MCF 10A (cell line): Measurements from ENCODE around the gene BCCIP. TPM values are rescaled to one million over a fixed set of nuclear protein-coding genes. Genes with fewer than 3 reads are reported as not detected.

ENCODE experiments used
- BruUV-seq: library from RNA; stranded (reverse); fragments of 400-500 nt; replicated peaks from 2 replicates; lab custom pipeline; 2021; lab: Mats Ljungman, UMichigan
- CTCF ChIA-PET: fragments of 300-600 bp; sonication (Branson Sonifier 250); formaldehyde crosslinking; extraction: SDS; loops from one replicate; lab custom pipeline; 2021; ENCODE audit warnings: antibody characterized with exemption, inconsistent platforms; lab: Yijun Ruan, JAX
- POLR2A ChIA-PET: fragments of 300-600, 350-650 bp; sonication (Branson Sonifier 250); formaldehyde crosslinking; extraction: SDS; loops from one replicate; lab custom pipeline; 2020; ENCODE audit warnings: antibody characterized with exemption, inconsistent platforms; lab: Yijun Ruan, JAX
- DNase-seq: peaks from one replicate; pipeline ENCODE4 v3.0.0-alpha.2; 2018; ENCODE audit not compliant: unreplicated experiment
- H3K27ac Mint-ChIP-seq: one replicate; pipeline ENCODE4 v1.8.0; 2022; ENCODE audit warnings: mild to moderate bottlenecking, low read depth, mixed read lengths; ENCODE audit not compliant: unreplicated experiment
- H3K27me3 Mint-ChIP-seq: one replicate; pipeline ENCODE4 v1.8.0; 2022; ENCODE audit warnings: mixed read lengths; ENCODE audit not compliant: insufficient read depth, unreplicated experiment
- H3K36me3 Mint-ChIP-seq: one replicate; pipeline ENCODE4 v1.8.0; 2022; ENCODE audit warnings: mild to moderate bottlenecking, moderate library complexity, mixed read lengths; ENCODE audit not compliant: insufficient read depth, unreplicated experiment
- H3K4me1 Mint-ChIP-seq: one replicate; pipeline ENCODE4 v1.8.0; 2022; ENCODE audit warnings: mixed read lengths; ENCODE audit not compliant: insufficient read depth, unreplicated experiment
- H3K4me3 Mint-ChIP-seq: one replicate; pipeline ENCODE4 v1.8.0; 2022; ENCODE audit warnings: mild to moderate bottlenecking, moderate library complexity, mixed read lengths; ENCODE audit not compliant: unreplicated experiment
- H3K9me3 Mint-ChIP-seq: one replicate; pipeline ENCODE4 v1.8.0; 2022; ENCODE audit warnings: mixed read lengths; ENCODE audit not compliant: unreplicated experiment
- CTCF ChIP-seq: fragments of 200-600 bp; IDR thresholded peaks from one replicate; pipeline ENCODE4 v1.8.0; 2022; ENCODE audit warnings: antibody characterized with exemption, mild to moderate bottlenecking; ENCODE audit not compliant: unreplicated experiment
- intact Hi-C: fragments of 100-400 bp; cut with micrococcal nuclease; formaldehyde crosslinking; loops from 2 replicates; pipeline ENCODE4 v1.14.1; 2022
- total RNA-seq: library from RNA; stranded (reverse); gene quantifications from 2 replicates; pipeline ENCODE4 v1.2.3, GENCODE V29; 2022

Gene BCCIP
- total RNA-seq, 1 experiment from 2014 or later = 88.2 TPM

GRCh38 chr10:125815764-125816163 is 7.6 kb upstream of the BCCIP start:
- Mint-ChIP-seq H3K27me3 (no peaks in the 10 kb centered on the region), H3K4me1 (no peaks in the 10 kb centered on the region), H3K9me3 (no peaks in the 10 kb centered on the region), H3K4me3 (no peak overlapping the region), H3K27ac (no peak overlapping the region), H3K36me3 (peaks cover 43% of the 10 kb centered on the region)
- no peak for DNase-seq
- CTCF ChIA-PET = no interaction called here
- no peak for TF ChIP-seq CTCF
- POLR2A ChIA-PET = no interaction called here
- no TSS peak for BruUV-seq
- intact Hi-C loops = no loop called here

GRCh38 chr10:125816548-125816947 is 6.8 kb upstream of the BCCIP start:
- POLR2A ChIA-PET = no interaction called here
- DNase-seq = no peak
- no peak overlapping the region for H3K4me3 Mint-ChIP-seq
- peaks cover 37% of the 10 kb centered on the region for H3K36me3 Mint-ChIP-seq
- intact Hi-C loops = no loop called here
- no peaks in the 10 kb centered on the region for H3K9me3 Mint-ChIP-seq
- H3K27ac Mint-ChIP-seq = no peak overlapping the region
- peaks cover 6% of the 10 kb centered on the region for H3K4me1 Mint-ChIP-seq
- no peak for TF ChIP-seq CTCF
- CTCF ChIA-PET = interaction anchor here (0.8 kb wide), 1 partner anchor 12 kb away, joined by 3 read pairs; no protein-coding TSS in a partner anchor
- BruUV-seq = no TSS peak
- no peaks in the 10 kb centered on the region for H3K27me3 Mint-ChIP-seq

GRCh38 chr10:125817337-125817946 is 5.9 kb upstream of the BCCIP start:
- BruUV-seq = no TSS peak
- no peak overlapping the region for H3K4me3 Mint-ChIP-seq
- H3K27ac Mint-ChIP-seq = no peak overlapping the region
- ChIA-PET POLR2A (no interaction called here), CTCF (interaction anchor here (0.8 kb wide), 1 partner anchor 11 kb away, joined by 3 read pairs; no protein-coding TSS in a partner anchor)
- peaks cover 10% of the 10 kb centered on the region for H3K4me1 Mint-ChIP-seq
- H3K36me3 Mint-ChIP-seq = peaks cover 31% of the 10 kb centered on the region
- H3K27me3 Mint-ChIP-seq = no peaks in the 10 kb centered on the region
- no peak for TF ChIP-seq CTCF
- H3K9me3 Mint-ChIP-seq = no peaks in the 10 kb centered on the region
- intact Hi-C loops = no loop called here
- no peak for DNase-seq

GRCh38 chr10:125820701-125821100 is 2.6 kb upstream of the BCCIP start:
- H3K9me3 Mint-ChIP-seq = no peaks in the 10 kb centered on the region
- intact Hi-C loops = no loop called here
- peaks cover 5% of the 10 kb centered on the region for H3K36me3 Mint-ChIP-seq
- ChIA-PET POLR2A (interaction anchor here (1.0 kb wide), 1 partner anchor 19 kb away, joined by 3 read pairs; no protein-coding TSS in a partner anchor), CTCF (no interaction called here)
- no peaks in the 10 kb centered on the region for H3K27me3 Mint-ChIP-seq
- H3K4me1 Mint-ChIP-seq = peaks cover 10% of the 10 kb centered on the region
- no peak overlapping the region for H3K4me3 Mint-ChIP-seq
- TF ChIP-seq CTCF = no peak
- H3K27ac Mint-ChIP-seq = peak overlapping the region; percentile 69
- no peak for DNase-seq
- no TSS peak for BruUV-seq
